SU-DHL-6 (cell line): ENCODE data around the gene RIN3.

ENCODE experiments used
- H2AFZ ChIP-seq: fragments of 200-600 bp; sonication (generic); 2 replicates; pipeline ENCODE4 v1.6.1; 2014; ENCODE audit warnings: low read depth, mild to moderate bottlenecking, moderate library complexity, mixed read lengths, antibody characterized with exemption, low read length; ENCODE audit not compliant: severe bottlenecking
- H3F3A ChIP-seq: fragments of 200-600 bp; shearing (Covaris generic); 2 replicates; pipeline ENCODE4 v1.6.0; 2016; ENCODE audit warnings: antibody characterized with exemption, mild to moderate bottlenecking; ENCODE audit not compliant: insufficient read depth
- H3K27ac ChIP-seq: fragments of 200-600 bp; sonication (generic); 2 replicates; pipeline ENCODE4 v1.5.1; 2016; ENCODE audit warnings: low read depth, mild to moderate bottlenecking, low read length, moderate library complexity, mixed read lengths
- H3K27me3 ChIP-seq: fragments of 200-600 bp; sonication (generic), shearing (Covaris generic); 2 replicates; pipeline ENCODE4 v1.6.0; 2014; ENCODE audit warnings: mild to moderate bottlenecking, low read length
- H3K36me3 ChIP-seq: fragments of 200-600 bp; sonication (generic); 2 replicates; pipeline ENCODE4 v1.6.1; 2014; ENCODE audit warnings: mild to moderate bottlenecking, low read length, mixed read lengths
- H3K4me2 ChIP-seq: fragments of 300-600, 200-600 bp; shearing (Covaris generic), sonication (generic); 2 replicates; pipeline ENCODE4 v1.6.0; 2014; ENCODE audit warnings: low read length, low read depth, mild to moderate bottlenecking; ENCODE audit not compliant: poor library complexity, severe bottlenecking
- H3K4me3 ChIP-seq: fragments of 200-600 bp; sonication (generic); 2 replicates; pipeline ENCODE4 v1.5.1; 2014; ENCODE audit warnings: antibody characterized with exemption, low read length, mild to moderate bottlenecking, mixed read lengths; ENCODE audit not compliant: insufficient read depth, poor library complexity, severe bottlenecking
- H3K79me2 ChIP-seq: fragments of 200-600 bp; sonication (generic); 2 replicates; pipeline ENCODE4 v1.6.1; 2014; ENCODE audit warnings: mild to moderate bottlenecking, low read length, moderate library complexity; ENCODE audit not compliant: insufficient read depth
- H3K9ac ChIP-seq: fragments of 200-600 bp; sonication (generic); 2 replicates; pipeline ENCODE4 v1.7.0; 2014; ENCODE audit warnings: mild to moderate bottlenecking, low read length
- H3K9me2 ChIP-seq: fragments of 200-600 bp; sonication (generic); replicated peaks from 2 replicates; pipeline ENCODE4 v1.6.1; 2014; ENCODE audit warnings: low read length; ENCODE audit not compliant: insufficient read depth
- H3K9me3 ChIP-seq: fragments of 200-600 bp; sonication (generic); 2 replicates; pipeline ENCODE4 v1.6.1; 2014; ENCODE audit warnings: low read length, mixed read lengths; ENCODE audit not compliant: insufficient read depth
- H4K20me1 ChIP-seq: fragments of 200-600 bp; sonication (generic); 2 replicates; pipeline ENCODE4 v1.6.1; 2014; ENCODE audit warnings: low read depth, mild to moderate bottlenecking, antibody characterized with exemption, low read length, moderate library complexity, mixed read lengths
- CTCF ChIP-seq: fragments of 200-600 bp; sonication (generic); IDR thresholded peaks from one replicate; pipeline ENCODE4 v1.5.1; 2017; ENCODE audit warnings: antibody characterized with exemption, mild to moderate bottlenecking, low read length, moderate library complexity; ENCODE audit not compliant: insufficient read depth, poor library complexity, severe bottlenecking
- EZH2phosphoT487 ChIP-seq: fragments of 200-600 bp; sonication (generic), shearing (Covaris generic); conservative IDR thresholded peaks from 2 replicates; pipeline ENCODE4 v1.6.1; 2018; ENCODE audit warnings: mild to moderate bottlenecking, antibody characterized with exemption, low read length, moderate library complexity, mixed read lengths

Gene RIN3

GRCh38 chr14:92688434-92689375 is 175.1 kb downstream of the RIN3 start:
- no peak overlapping the region for H3K4me3 ChIP-seq
- no peak overlapping the region for H2AFZ ChIP-seq
- no peak overlapping the region for H3K9ac ChIP-seq
- H3K27ac ChIP-seq = no peak overlapping the region
- no peaks in the 10 kb centered on the region for H4K20me1 ChIP-seq
- no peaks in the 10 kb centered on the region for H3K27me3 ChIP-seq
- no peaks in the 10 kb centered on the region for H3F3A ChIP-seq
- H3K4me2 ChIP-seq = no peak overlapping the region
- no peaks in the 10 kb centered on the region for H3K36me3 ChIP-seq
- no peak for TF ChIP-seq CTCF
- TF ChIP-seq EZH2phosphoT487 = no peak
- H3K9me2 ChIP-seq = no peaks in the 10 kb centered on the region
- H3K79me2 ChIP-seq = no peaks in the 10 kb centered on the region
- H3K9me3 ChIP-seq = no peaks in the 10 kb centered on the region

GRCh38 chr14:92690171-92691011 is 176.8 kb downstream of the RIN3 start:
- H3K9me3 ChIP-seq = no peaks in the 10 kb centered on the region
- H3K4me2 ChIP-seq = no peak overlapping the region
- H4K20me1 ChIP-seq = no peaks in the 10 kb centered on the region
- H3F3A ChIP-seq = no peaks in the 10 kb centered on the region
- no peaks in the 10 kb centered on the region for H3K36me3 ChIP-seq
- no peak overlapping the region for H3K4me3 ChIP-seq
- no peaks in the 10 kb centered on the region for H3K27me3 ChIP-seq
- H3K9ac ChIP-seq = no peak overlapping the region
- H2AFZ ChIP-seq = no peak overlapping the region
- no peak overlapping the region for H3K27ac ChIP-seq
- H3K9me2 ChIP-seq = no peaks in the 10 kb centered on the region
- no peaks in the 10 kb centered on the region for H3K79me2 ChIP-seq
- TF ChIP-seq EZH2phosphoT487 (no peak), CTCF (peak; percentile 33)

- Histone ChIP-seq H3K9me3 (no peaks in the 10 kb centered on the region), H2AFZ (no peak overlapping the region), H3K4me2 (no peak overlapping the region), H3K27ac (no peak overlapping the region), H3K4me3 (no peak overlapping the region), H3K9ac (no peak overlapping the region), H4K20me1 (no peaks in the 10 kb centered on the region), H3K36me3 (no peaks in the 10 kb centered on the region), H3K79me2 (no peaks in the 10 kb centered on the region), H3K9me2 (no peaks in the 10 kb centered on the region), H3K27me3 (no peaks in the 10 kb centered on the region), H3F3A (no peaks in the 10 kb centered on the region)
- no peak for TF ChIP-seq CTCF
- TF ChIP-seq EZH2phosphoT487 = no peak
Observed at GRCh38 chr14:92692822-92693226, 179.2 kb downstream of the RIN3 start.
